ENCODE data around the gene CIITA.

GRCh38 chr16:10943064-10943353 is 66.0 kb downstream of the CIITA start:
- TF ChIP-seq CTCF (IDR thresholded peaks at IDR 0.05) (no peak), CREM (CRISPR knock-in tag; IDR thresholded peaks at IDR 0.05) (no peak), PRRX2 (CRISPR knock-in tag; IDR thresholded peaks at IDR 0.05) (no peak), MXD4 (CRISPR knock-in tag; IDR thresholded peaks at IDR 0.05; ENCODE audit: borderline replicate concordance) (no peak)
